SJCRH30 (cell line): ENCODE results near the gene ENGASE. TPM values are rescaled to one million over a fixed set of nuclear protein-coding genes. Genes with fewer than 3 reads are reported as not detected.

Experiments
- DNase-seq, 2 experiments: peaks; one replicate each; pipeline ENCODE4 v3.0.0-alpha.2; 2015 to 2020
- H3K27ac ChIP-seq: fragments of 250-450 bp; sonication (Bioruptor Pico); 2 replicates; pipeline ENCODE4 v1.5.1; 2020; ENCODE audit warnings: mild to moderate bottlenecking, moderate library complexity
- H3K27me3 ChIP-seq: fragments of 250-450 bp; sonication (Bioruptor Pico); 2 replicates; pipeline ENCODE4 v1.5.1; 2020; ENCODE audit warnings: mild to moderate bottlenecking, moderate library complexity
- H3K36me3 ChIP-seq: fragments of 250-450 bp; sonication (Bioruptor Pico); 2 replicates; pipeline ENCODE4 v1.5.1; 2020; ENCODE audit warnings: mild to moderate bottlenecking, moderate library complexity
- H3K4me1 ChIP-seq: fragments of 250-450 bp; sonication (Bioruptor Pico); 2 replicates; pipeline ENCODE4 v1.5.1; 2020; ENCODE audit warnings: mild to moderate bottlenecking, moderate library complexity
- H3K4me3 ChIP-seq: fragments of 250-450 bp; sonication (Bioruptor Pico); 2 replicates; pipeline ENCODE4 v1.5.1; 2020; ENCODE audit warnings: mild to moderate bottlenecking, moderate library complexity
- H3K9me3 ChIP-seq: fragments of 250-450 bp; sonication (Bioruptor Pico); replicated peaks from 2 replicates; pipeline ENCODE4 v1.5.1; 2020; ENCODE audit warnings: mild to moderate bottlenecking, moderate library complexity
- total RNA-seq: library from RNA; depleted of rRNA; stranded (reverse); fragments of >200 nt; shearing (Covaris generic); gene quantifications from 2 replicates; pipeline ENCODE4 v1.2.3, GENCODE V29; 2014

Gene ENGASE
- total RNA-seq, 1 experiment from 2014 or later, result 82.5 TPM

GRCh38 chr17:79045001-79045729 lies 29.5 kb upstream of the ENGASE start:
- Histone ChIP-seq H3K27me3 (no peaks in the 10 kb centered on the region), H3K9me3 (no peaks in the 10 kb centered on the region), H3K4me1 (peaks cover 26% of the 10 kb centered on the region), H3K36me3 (peaks cover 13% of the 10 kb centered on the region), H3K27ac (no peak overlapping the region), H3K4me3 (no peak overlapping the region)
- no peak for DNase-seq

DNA sequence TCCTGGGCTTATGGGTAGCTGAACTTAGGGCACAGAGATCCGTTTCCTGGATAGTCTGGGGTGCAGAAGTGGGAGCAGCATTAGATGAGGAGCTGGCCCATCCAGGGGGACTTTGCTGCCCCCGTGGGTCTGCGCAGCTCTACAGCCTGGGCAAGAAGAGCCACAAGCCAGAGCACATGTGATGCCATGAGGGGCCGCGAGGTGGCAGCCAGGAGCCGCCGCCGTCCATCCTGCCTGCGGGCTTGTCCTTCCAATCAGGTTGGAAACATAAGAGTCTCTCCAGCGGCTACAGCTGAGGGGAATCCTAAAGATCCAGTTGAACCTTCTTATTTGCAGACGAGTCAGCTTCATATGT lies 28.8 kb upstream of the ENGASE start:
- H3K27me3 ChIP-seq, result no peaks in the 10 kb centered on the region
- H3K36me3 ChIP-seq, result peaks cover 13% of the 10 kb centered on the region
- H3K4me3 ChIP-seq, result peak overlapping the region; percentile 9; the same call in 1 of the 2 replicates
- H3K27ac ChIP-seq, result peak overlapping the region; percentile 78
- peaks cover 26% of the 10 kb centered on the region for H3K4me1 ChIP-seq
- H3K9me3 ChIP-seq, result no peaks in the 10 kb centered on the region
- DNase-seq, result peak; percentile 87 to 97

- H3K27ac ChIP-seq, result peak overlapping the region; percentile 78
- H3K36me3 ChIP-seq, result peaks cover 13% of the 10 kb centered on the region
- peak overlapping the region; percentile 9 for H3K4me3 ChIP-seq
- H3K4me1 ChIP-seq, result peaks cover 29% of the 10 kb centered on the region
- H3K27me3 ChIP-seq, result no peaks in the 10 kb centered on the region
- no peak for DNase-seq
- peaks cover 2% of the 10 kb centered on the region for H3K9me3 ChIP-seq
Observed at GRCh38 chr17:79046197-79046915, 28.3 kb upstream of the ENGASE start.

- peaks cover 13% of the 10 kb centered on the region for H3K36me3 ChIP-seq
- H3K4me3 ChIP-seq, result peak overlapping the region; percentile 9; the same call in 1 of the 2 replicates
- peak; percentile 95 to 98 for DNase-seq
- H3K27ac ChIP-seq, result peak overlapping the region; percentile 78
- H3K27me3 ChIP-seq, result no peaks in the 10 kb centered on the region
- H3K4me1 ChIP-seq, result peaks cover 34% of the 10 kb centered on the region
- peaks cover 7% of the 10 kb centered on the region for H3K9me3 ChIP-seq
Observed at GRCh38 chr17:79046916-79047280, 27.7 kb upstream of the ENGASE start.

- Histone ChIP-seq H3K36me3 (peaks cover 13% of the 10 kb centered on the region), H3K27me3 (no peaks in the 10 kb centered on the region), H3K9me3 (peaks cover 7% of the 10 kb centered on the region), H3K4me1 (peaks cover 39% of the 10 kb centered on the region), H3K27ac (peak overlapping the region; percentile 78), H3K4me3 (no peak overlapping the region)
- DNase-seq, result no peak
Observed at GRCh38 chr17:79047291-79047920, 27.2 kb upstream of the ENGASE start.

DNA sequence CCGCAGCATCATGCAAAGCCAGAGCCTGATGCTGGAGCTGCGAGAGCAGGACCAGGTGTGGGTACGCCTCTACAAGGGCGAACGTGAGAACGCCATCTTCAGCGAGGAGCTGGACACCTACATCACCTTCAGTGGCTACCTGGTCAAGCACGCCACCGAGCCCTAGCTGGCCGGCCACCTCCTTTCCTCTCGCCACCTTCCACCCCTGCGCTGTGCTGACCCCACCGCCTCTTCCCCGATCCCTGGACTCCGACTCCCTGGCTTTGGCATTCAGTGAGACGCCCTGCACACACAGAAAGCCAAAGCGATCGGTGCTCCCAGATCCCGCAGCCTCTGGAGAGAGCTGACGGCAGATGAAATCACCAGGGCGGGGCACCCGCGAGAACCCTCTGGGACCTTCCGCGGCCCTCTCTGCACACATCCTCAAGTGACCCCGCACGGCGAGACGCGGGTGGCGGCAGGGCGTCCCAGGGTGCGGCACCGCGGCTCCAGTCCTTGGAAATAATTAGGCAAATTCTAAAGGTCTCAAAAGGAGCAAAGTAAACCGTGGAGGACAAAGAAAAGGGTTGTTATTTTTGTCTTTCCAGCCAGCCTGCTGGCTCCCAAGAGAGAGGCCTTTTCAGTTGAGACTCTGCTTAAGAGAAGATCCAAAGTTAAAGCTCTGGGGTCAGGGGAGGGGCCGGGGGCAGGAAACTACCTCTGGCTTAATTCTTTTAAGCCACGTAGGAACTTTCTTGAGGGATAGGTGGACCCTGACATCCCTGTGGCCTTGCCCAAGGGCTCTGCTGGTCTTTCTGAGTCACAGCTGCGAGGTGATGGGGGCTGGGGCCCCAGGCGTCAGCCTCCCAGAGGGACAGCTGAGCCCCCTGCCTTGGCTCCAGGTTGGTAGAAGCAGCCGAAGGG lies 26.4 kb upstream of the ENGASE start:
- no peaks in the 10 kb centered on the region for H3K27me3 ChIP-seq
- peaks cover 46% of the 10 kb centered on the region for H3K4me1 ChIP-seq
- no peak overlapping the region for H3K4me3 ChIP-seq
- H3K27ac ChIP-seq, result peak overlapping the region; percentile 78
- DNase-seq, result no peak
- peaks cover 7% of the 10 kb centered on the region for H3K9me3 ChIP-seq
- H3K36me3 ChIP-seq, result peaks cover 13% of the 10 kb centered on the region

- Histone ChIP-seq H3K4me1 (peaks cover 55% of the 10 kb centered on the region), H3K36me3 (peaks cover 13% of the 10 kb centered on the region), H3K27me3 (no peaks in the 10 kb centered on the region), H3K9me3 (peaks cover 7% of the 10 kb centered on the region), H3K27ac (no peak overlapping the region), H3K4me3 (no peak overlapping the region)
- DNase-seq, result no peak
Observed at GRCh38 chr17:79048826-79049755, 25.5 kb upstream of the ENGASE start.

GRCh38 chr17:79049821-79050220 lies 24.8 kb upstream of the ENGASE start:
- Histone ChIP-seq H3K27ac (no peak overlapping the region), H3K27me3 (no peaks in the 10 kb centered on the region), H3K9me3 (peaks cover 14% of the 10 kb centered on the region), H3K4me3 (no peak overlapping the region), H3K36me3 (peaks cover 13% of the 10 kb centered on the region), H3K4me1 (peaks cover 63% of the 10 kb centered on the region)
- DNase-seq, result no peak

DNA sequence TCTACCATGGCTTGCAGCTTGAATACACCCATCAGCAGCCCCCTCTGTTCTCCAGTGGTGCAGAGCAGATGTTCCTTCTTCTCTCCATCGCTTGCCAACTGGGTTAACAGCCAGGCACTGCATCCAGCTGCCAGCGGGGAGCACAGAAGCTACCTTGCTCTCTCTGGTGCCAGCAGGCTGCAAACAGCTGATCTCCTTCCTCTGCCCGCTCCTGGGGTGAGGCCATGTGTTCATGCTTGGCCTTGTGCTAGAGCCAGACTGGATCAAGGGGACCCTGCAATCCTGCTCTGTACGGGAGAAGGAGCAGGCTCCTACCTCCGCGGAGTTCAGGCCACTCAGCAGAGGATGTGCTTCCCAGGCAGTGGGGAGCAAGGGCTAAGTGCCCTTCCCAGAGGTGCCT lies 24.1 kb upstream of the ENGASE start:
- H3K4me1 ChIP-seq, result peaks cover 63% of the 10 kb centered on the region
- peaks cover 13% of the 10 kb centered on the region for H3K36me3 ChIP-seq
- no peak for DNase-seq
- no peak overlapping the region for H3K27ac ChIP-seq
- H3K27me3 ChIP-seq, result no peaks in the 10 kb centered on the region
- H3K4me3 ChIP-seq, result no peak overlapping the region
- H3K9me3 ChIP-seq, result peaks cover 20% of the 10 kb centered on the region

DNA sequence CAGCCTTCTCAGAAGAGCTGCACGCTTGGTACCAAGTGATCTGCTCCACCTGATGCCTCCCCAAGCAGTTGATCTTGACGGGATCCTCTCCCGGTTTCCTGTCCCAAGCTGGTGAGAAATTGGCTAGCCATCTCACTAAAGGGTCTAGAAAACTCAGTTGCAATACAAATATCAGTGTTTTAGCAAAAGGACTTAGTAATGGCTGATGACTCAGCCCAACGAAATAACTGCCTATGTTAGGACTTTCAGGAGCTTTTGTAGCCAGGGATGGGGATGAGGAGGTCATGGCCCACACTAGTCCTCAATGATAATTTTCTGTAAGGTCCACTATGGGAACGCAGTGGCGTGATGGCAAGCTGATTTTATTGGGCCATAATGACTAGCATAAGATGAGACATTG lies 23.3 kb upstream of the ENGASE start:
- DNase-seq, result no peak
- H3K4me3 ChIP-seq, result no peak overlapping the region

GRCh38 chr17:79052131-79052530 lies 22.5 kb upstream of the ENGASE start:
- H3K36me3 ChIP-seq, result peaks cover 13% of the 10 kb centered on the region
- DNase-seq, result peak; percentile 77 to 97

More for the DNA sequence above, 23.3 kb upstream of the ENGASE start:
- peaks cover 59% of the 10 kb centered on the region for H3K4me1 ChIP-seq
- peaks cover 20% of the 10 kb centered on the region for H3K9me3 ChIP-seq
- H3K36me3 ChIP-seq, result peaks cover 13% of the 10 kb centered on the region
- no peaks in the 10 kb centered on the region for H3K27me3 ChIP-seq
- peak overlapping the region; percentile 86; the same call in 1 of the 2 replicates for H3K27ac ChIP-seq

DNA sequence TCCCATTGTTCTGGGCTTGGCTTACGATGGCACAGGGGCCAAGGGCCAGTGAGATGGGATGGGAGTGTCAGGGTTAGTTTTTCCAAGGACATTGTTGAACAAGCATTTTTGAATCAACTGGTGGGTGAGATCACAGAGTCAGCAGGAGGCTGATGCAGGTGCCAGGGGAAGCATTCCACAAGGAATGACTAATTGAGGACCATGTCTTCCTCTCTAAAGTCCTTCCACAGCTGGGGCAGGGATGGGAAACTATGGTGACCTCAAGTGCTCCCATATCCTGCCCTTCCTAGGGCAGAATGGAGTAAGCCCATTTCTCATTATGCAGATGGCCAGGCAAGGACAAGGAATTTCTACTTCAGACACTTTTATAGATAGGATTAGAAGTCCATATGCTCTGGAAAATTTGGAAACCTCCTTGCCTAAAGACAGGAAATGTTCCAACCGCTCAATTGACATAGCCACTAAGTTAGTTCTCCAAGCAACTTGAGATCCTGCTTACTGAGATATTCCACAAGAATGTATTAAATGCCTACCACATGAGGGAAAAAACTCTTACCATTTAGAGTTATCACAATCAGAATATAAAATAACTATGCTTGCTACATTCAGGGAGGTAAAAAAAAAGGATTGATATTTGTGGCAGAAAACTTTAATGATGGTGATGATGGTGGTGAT lies 21.2 kb upstream of the ENGASE start:
- no peaks in the 10 kb centered on the region for H3K27me3 ChIP-seq
- no peak overlapping the region for H3K4me3 ChIP-seq
- H3K4me1 ChIP-seq, result peaks cover 39% of the 10 kb centered on the region
- DNase-seq, result peak; percentile 91
- H3K27ac ChIP-seq, result peak overlapping the region; percentile 86
- peaks cover 3% of the 10 kb centered on the region; the same call in 1 of the 2 replicates for H3K36me3 ChIP-seq
- H3K9me3 ChIP-seq, result peaks cover 24% of the 10 kb centered on the region

More at GRCh38 chr17:79052131-79052530, 22.5 kb upstream of the ENGASE start:
- Histone ChIP-seq H3K27ac (peak overlapping the region; percentile 86), H3K9me3 (peaks cover 20% of the 10 kb centered on the region), H3K27me3 (no peaks in the 10 kb centered on the region), H3K4me3 (no peak overlapping the region), H3K4me1 (peaks cover 51% of the 10 kb centered on the region)
